Gastroesophageal sphincter (tissue), 4 donors: ENCODE measurements around the gene HIF1A. TPM values are rescaled to one million over a fixed set of nuclear protein-coding genes. Genes with fewer than 3 reads are reported as not detected.

Experiments used
- ATAC-seq: fragments of 150-250 bp; one replicate; pipeline ENCODE4 v1.9.1; 2016; ENCODE audit warnings: mild to moderate bottlenecking, moderate library complexity
- H3K27ac ChIP-seq, 4 donors: fragments of 200-600 bp; sonication (generic) in 3 of 4; 1 replicate in 3 of 4; 2 replicates in 1 of 4; pipeline ENCODE4 v1.5.1; 2016 to 2019
- H3K27me3 ChIP-seq: fragments of 200-600 bp; sonication (generic); one replicate; pipeline ENCODE4 v1.5.1; 2019
- H3K36me3 ChIP-seq, 2 donors: fragments of 200-600 bp; sonication (generic); one replicate each; pipeline ENCODE4 v1.5.1; 2019; ENCODE audit warnings: control low read depth in 1 of 2
- H3K4me1 ChIP-seq, 3 donors: fragments of 200-600 bp; sonication (generic); 1 replicate in 2 of 3; 2 replicates in 1 of 3; pipeline ENCODE4 v1.5.1; 2016 to 2019; ENCODE audit warnings: control low read depth in 2 of 3
- H3K4me3 ChIP-seq, 2 donors: fragments of 200-600 bp; sonication (generic); one replicate each; pipeline ENCODE4 v1.5.1; 2019; ENCODE audit warnings: mild to moderate bottlenecking in 1 of 2, moderate library complexity in 1 of 2
- H3K9me3 ChIP-seq, 3 donors: fragments of 200-600 bp; sonication (generic); one replicate each; pipeline ENCODE4 v1.5.1; 2017 to 2019; ENCODE audit warnings: control low read depth in 2 of 3
- CTCF ChIP-seq, 4 experiments: fragments of 200-600 bp in 2 of 4; fragments of 450-650 bp in 2 of 4; sonication (generic) in 1 of 4; IDR thresholded peaks; one replicate each; pipeline ENCODE4 v1.5.1; 2017 to 2019; ENCODE audit warnings: antibody characterized with exemption in 4 of 4, mild to moderate bottlenecking in 2 of 4, moderate library complexity in 2 of 4
- EP300 ChIP-seq: sonication (generic); formaldehyde crosslinking; IDR thresholded peaks from one replicate; pipeline ENCODE4 v1.6.1; 2017; ENCODE audit warnings: antibody characterized with exemption, mild to moderate bottlenecking
- POLR2A ChIP-seq, 2 donors: fragments of 450-650 bp; IDR thresholded peaks; one replicate each; pipeline ENCODE4 v1.6.1; 2017; ENCODE audit warnings: antibody characterized with exemption in 2 of 2, mild to moderate bottlenecking in 2 of 2, moderate library complexity in 1 of 2
- POLR2AphosphoS5 ChIP-seq: sonication (generic); formaldehyde crosslinking; IDR thresholded peaks from one replicate; pipeline ENCODE4 v1.6.1; 2017; ENCODE audit warnings: antibody characterized with exemption
- WGBS, 2 donors: methylation state at CpG; one replicate each; pipeline ENCODE4 v1.1.5; 2018; ENCODE audit warnings: low coverage in 1 of 2; 5-methylcytosine and 5-hydroxymethylcytosine counted together
- total RNA-seq, 4 donors: library from RNA; depleted of rRNA; stranded (reverse); fragments of >200 nt; gene quantifications; one replicate each; pipeline ENCODE4 v1.1.0, GENCODE V29; 2016

The HIF1A gene
- total RNA-seq, 4 donors from 2014 or later: 84.3 to 120 (median 111) TPM

GRCh38 chr14:61769893-61770292, 74.6 kb downstream of the HIF1A start:
- H3K27ac ChIP-seq: no peak overlapping the region

GRCh38 chr14:61774861-61775260, 79.5 kb downstream of the HIF1A start:
- Histone ChIP-seq H3K4me1 (no peaks in the 10 kb centered on the region), H3K9me3 (no peaks in the 10 kb centered on the region), H3K27ac (no peak overlapping the region), H3K36me3 (peaks cover 0 to 99% of the 10 kb centered on the region in 2 donors), H3K27me3 (no peaks in the 10 kb centered on the region), H3K4me3 (no peak overlapping the region)
- TF ChIP-seq POLR2A (IDR thresholded peaks at IDR 0.05) (no peak), EP300 (no peak), CTCF (IDR thresholded peaks at IDR 0.05) (no peak), POLR2AphosphoS5 (no peak)
- ATAC-seq: no peak
- WGBS, 2 donors: no CpG with 5 or more reads among the region's 1 CpG

More at GRCh38 chr14:61769893-61770292, 74.6 kb downstream of the HIF1A start:
- no peak for TF ChIP-seq EP300
- TF ChIP-seq CTCF (IDR thresholded peaks at IDR 0.05): no peak
- TF ChIP-seq POLR2AphosphoS5: no peak
- TF ChIP-seq POLR2A (IDR thresholded peaks at IDR 0.05): no peak
- H3K4me1 ChIP-seq: peaks cover 0 to 16% (median 0%) of the 10 kb centered on the region in 3 donors
- peaks cover 0 to 72% of the 10 kb centered on the region in 2 donors for H3K36me3 ChIP-seq
- WGBS, 2 donors: 94 to 97% methylated on average over 3 of the region's 3 CpGs
- no peaks in the 10 kb centered on the region for H3K27me3 ChIP-seq
- no peak for ATAC-seq
- no peak overlapping the region for H3K4me3 ChIP-seq
- no peaks in the 10 kb centered on the region for H3K9me3 ChIP-seq

GRCh38 chr14:61780125-61780524, 84.8 kb downstream of the HIF1A start:
- H3K27ac ChIP-seq: no peak overlapping the region
- no peaks in the 10 kb centered on the region for H3K9me3 ChIP-seq
- WGBS, 2 donors: 90 to 100% methylated on average over 1 to 3 of the region's 3 CpGs
- no peak for ATAC-seq
- H3K27me3 ChIP-seq: no peaks in the 10 kb centered on the region
- no peaks in the 10 kb centered on the region for H3K4me1 ChIP-seq
- H3K36me3 ChIP-seq: peaks cover 0 to 96% of the 10 kb centered on the region in 2 donors
- H3K4me3 ChIP-seq: no peak overlapping the region
- TF ChIP-seq POLR2A (IDR thresholded peaks at IDR 0.05) (no peak), CTCF (IDR thresholded peaks at IDR 0.05) (no peak), POLR2AphosphoS5 (no peak), EP300 (no peak)

GRCh38 chr14:61797309-61797708, 102.0 kb downstream of the HIF1A start:
- Histone ChIP-seq H3K27me3 (no peaks in the 10 kb centered on the region), H3K4me1 (no peaks in the 10 kb centered on the region), H3K9me3 (no peaks in the 10 kb centered on the region), H3K36me3 (peaks cover 0 to 28% of the 10 kb centered on the region in 2 donors), H3K4me3 (no peak overlapping the region), H3K27ac (no peak overlapping the region)
- WGBS, 2 donors: 93% methylated on average over 4 of the region's 5 CpGs; no CpG with 5 or more reads in 1 of the 2 donors
- ATAC-seq: no peak
- TF ChIP-seq POLR2AphosphoS5 (no peak), CTCF (IDR thresholded peaks at IDR 0.05) (no peak), EP300 (no peak), POLR2A (IDR thresholded peaks at IDR 0.05) (no peak)

Other genes starting within 250 kb of the HIF1A start
- gene SNAPC1, start 66.9 kb downstream of the HIF1A start, total RNA-seq: 1 to 10 TPM; 5.4 to 8.7 (median 6.7) TPM
- gene SYT16, start 117.2 kb downstream of the HIF1A start, total RNA-seq: under 1 TPM in 2 of 4 donors, not detected in 2; 0.73 to 0.81 TPM